GM18868 (cell line): Measurements from ENCODE around the gene SYCP2.

Experiments used
- ATAC-seq: cut with Tn5 transposase; IDR thresholded peaks from one replicate; pipeline ENCODE4 v1.9.1; 2021; ENCODE audit warnings: mild to moderate bottlenecking, moderate library complexity; ENCODE audit not compliant: unreplicated experiment

SYCP2 gene

DNA sequence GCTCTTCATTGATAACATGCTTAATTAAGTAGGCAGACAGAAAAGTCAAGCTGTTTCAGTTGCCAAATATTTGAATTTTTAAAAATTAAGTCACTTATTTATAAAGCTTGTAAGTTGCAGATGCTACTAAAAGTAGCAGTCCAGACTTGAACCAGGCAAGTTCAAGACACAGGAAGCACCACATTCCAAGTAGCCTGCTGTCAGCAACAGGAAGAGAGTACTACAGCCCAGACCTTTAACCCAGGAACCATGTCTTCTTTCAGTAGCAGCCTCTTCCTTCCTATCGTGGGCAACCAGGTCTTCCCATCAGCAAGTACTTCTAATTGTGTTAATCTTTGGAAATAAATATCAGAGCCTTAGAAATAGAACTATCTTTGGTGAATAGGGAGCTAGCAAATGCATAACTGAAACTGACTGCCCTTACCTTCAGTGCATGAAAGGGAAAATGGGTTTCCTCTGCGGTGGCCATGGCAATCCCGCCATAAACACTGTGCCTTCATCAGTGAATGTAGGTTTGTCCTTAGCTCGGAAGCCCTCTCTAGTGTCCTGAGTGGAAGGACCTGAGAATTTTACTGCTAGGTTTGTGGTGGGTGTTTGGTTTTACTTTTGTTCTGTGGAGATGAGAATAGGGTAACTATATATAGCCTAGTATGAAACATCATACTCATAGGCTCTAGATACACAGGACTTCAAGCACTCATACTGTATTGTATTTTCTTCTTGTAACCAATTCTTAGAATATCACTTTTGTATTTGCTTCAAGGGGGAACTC, 95.6 kb downstream of the SYCP2 start:
- peak; percentile 90 for ATAC-seq

DNA sequence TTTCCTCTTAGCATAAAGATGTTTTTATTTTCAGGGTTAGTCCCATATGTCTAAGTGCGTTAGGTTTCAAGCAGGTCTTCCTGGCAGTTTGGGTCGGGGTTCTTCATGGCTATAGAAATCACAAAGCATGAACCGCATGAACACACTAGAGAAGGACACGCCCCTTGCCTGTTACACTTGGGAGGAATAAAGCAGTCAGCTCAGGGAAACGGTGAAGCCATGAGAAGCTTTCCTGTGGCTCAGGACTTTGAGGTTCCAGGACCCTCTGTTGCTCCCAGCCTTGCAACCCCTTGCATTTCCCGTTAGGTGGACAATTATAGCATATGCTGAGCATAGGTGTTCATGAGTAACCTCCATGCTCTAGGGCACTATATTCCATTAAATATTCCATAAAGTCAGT, 96.7 kb downstream of the SYCP2 start:
- ATAC-seq: no peak

DNA sequence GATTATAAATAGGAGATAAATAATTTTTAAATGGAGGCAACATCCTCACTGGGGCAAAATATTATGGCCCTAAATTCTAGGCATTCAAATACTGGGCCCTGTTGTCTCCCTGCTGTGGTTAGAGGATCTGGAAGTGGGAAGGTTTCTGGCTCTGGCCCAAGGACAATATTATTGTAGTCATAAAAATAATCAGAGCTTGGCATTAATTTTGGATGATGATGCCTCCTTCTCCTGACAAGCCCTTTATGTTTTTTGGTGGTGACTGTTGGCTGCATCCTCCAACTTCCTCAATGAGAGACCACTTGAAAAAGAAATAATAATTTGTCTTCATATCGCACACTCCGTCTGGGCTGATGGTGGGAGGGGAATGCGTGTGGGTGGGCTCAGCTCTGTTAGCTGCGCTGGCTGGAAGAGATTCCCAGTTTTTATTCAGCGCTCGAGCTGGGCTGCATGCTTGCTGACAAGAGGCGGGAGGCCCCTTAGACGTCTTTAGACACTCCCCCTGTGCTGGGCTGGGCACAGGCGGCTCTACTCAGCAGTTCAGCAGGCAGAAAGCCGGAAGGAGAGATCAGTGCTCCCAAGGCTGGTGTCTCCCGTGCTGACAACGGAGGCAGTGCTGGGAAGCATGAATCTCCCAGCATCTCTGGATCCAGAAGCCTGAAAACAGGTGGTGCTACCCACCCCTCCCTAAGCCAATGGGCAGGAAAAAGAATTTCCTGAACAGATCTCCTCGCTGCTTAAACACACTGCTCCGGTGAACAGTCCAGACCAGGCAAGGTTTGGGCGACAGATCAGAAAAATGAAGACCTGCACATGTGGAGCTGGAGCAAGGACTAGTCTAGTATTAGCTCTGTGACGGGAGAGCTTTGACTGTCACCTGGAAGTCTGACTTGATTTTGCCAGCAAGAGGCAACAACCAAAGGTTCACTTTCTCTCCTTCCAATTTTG, 97.7 kb downstream of the SYCP2 start:
- no peak for ATAC-seq

DNA sequence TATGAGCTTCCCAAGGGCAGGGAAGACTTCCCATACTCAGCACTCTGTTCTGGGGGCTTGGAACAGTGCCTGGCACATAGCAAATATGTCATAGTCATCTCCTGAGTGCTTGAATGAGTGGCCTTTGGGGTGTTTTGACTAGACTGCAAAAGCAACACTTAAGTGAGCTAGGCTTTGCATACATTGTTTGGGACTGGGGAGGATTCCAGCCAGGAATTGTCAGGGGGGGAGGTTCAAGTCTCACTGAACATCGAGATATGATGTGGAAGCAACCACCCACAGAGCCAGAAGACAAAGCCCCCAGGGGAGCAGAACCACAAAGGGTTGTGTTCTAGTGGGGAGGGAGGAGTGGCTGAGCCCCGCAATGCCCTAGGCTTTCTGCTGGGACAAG, 98.4 kb downstream of the SYCP2 start:
- no peak for ATAC-seq

DNA sequence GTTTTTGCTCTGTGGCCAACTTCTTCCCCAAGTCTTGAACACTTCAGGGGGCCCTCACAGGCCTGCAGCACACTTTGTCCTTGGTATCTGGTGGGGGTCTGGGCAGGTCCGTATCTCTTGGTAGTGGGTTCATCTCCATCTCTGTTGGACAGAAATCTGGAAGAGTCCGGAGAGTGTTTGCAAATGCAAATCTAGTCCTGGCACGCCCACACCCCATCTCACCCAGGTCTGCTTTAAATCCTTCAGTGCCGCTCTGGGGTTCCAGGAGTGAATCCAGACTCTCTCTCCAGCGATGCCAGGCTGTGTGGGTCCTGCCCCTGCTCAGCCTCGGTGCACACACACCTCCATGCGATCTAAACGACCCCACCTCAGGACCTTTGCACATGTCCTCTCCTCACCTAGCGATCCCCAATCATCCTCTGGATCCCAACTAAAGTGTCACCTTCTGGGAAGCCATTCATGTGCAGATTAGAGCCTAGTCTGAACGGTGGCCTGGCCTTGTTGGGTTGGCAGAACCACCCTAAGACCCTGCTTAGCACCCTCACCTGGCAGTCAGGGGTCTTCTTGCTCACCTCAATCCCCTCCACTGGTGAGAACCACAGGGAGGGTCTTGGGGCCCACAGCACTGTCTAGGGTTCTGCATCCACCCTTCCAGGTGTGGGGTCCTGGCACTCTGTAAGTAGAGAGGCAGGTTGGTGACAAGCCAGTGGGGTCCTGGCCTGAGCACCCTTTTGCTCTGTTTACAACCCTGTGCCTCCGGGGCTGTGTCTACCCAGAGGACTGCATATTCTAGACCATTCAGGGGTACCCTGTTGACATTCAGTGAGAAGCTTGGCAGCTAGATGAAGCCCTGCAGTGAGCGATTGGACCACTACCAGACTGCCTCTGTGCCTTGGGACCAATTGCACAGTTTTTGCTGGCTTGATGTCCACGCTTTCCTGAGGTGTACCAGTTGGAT, 100.8 kb downstream of the SYCP2 start:
- no peak for ATAC-seq

DNA sequence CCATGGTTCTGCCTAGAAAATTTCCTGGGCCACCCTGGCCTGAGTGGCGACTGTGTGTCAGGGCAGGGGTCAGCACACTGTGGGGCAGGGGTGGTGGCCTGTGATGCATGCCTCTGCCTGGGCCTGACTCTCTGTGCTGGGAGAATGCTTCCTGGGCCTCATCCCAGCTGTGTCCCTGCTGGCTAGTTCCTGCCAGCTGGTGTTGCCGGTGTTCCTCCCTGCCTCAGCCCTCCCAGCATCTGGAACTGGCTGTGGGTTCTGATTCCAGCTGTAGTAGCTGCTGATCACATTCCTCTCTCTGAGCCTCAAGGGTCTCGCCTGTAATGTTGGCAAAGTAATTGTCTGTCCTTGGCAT, 101.5 kb downstream of the SYCP2 start:
- ATAC-seq: no peak

DNA sequence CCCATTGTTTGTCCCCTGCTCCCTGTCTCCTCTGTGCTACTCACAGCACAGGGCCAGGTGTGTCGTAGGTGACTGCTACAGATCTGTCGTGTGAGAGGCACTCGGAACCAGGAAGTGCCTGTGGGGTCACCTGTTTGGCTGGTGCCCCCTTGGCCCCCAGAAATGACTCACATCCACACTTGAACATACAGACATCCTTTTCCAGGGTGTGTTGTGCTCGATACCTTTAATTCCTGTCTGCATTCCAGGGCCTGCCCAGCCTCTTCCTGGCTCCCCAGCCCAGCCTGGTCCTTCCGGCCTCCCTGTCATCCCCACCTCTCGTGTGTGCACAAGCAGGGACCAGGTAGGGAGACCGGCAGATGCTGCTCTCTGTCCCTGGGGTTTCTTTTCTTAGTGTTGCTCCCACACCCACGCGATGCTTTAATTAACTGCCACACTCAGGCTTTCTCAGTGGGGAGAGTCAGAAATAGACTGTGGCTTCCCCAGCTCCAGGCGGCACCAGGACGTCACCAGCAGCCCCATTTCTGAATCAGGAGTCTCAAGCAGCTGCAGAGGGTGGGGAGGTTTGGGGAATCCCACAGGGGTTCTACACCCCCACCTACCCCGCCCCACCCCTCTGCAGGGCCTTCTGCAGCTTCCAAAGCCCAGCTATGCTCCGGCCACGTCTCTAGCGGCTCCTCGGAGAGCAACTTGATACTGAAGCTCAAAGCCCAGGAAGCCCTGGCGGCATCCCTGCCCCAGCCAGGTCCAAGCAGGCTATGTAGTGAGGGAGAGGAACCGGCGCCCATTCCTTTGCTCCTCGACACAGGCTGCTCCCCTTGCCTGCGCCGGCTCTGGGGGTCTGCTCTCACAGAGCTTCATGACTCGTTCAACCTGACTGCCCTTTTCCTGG, 102.2 kb downstream of the SYCP2 start:
- ATAC-seq: peak; percentile 45

DNA sequence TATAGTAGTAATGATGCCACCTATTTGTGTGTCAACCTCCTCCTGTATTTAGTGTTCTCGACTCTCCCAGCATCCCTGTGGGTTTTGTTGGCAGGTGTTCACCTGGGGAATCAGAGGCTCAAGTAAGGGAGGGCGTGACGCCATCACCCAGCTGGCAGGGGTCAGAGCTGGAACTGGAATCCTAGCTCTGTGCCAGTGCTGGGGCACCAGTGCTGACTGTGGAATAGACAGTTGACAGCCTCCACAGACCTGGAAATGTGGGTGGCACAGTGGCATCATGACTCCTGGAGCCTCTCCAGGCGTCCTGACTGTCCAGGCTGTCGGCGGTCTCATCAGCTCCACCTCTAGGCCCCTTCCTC, 102.8 kb downstream of the SYCP2 start:
- no peak for ATAC-seq

DNA sequence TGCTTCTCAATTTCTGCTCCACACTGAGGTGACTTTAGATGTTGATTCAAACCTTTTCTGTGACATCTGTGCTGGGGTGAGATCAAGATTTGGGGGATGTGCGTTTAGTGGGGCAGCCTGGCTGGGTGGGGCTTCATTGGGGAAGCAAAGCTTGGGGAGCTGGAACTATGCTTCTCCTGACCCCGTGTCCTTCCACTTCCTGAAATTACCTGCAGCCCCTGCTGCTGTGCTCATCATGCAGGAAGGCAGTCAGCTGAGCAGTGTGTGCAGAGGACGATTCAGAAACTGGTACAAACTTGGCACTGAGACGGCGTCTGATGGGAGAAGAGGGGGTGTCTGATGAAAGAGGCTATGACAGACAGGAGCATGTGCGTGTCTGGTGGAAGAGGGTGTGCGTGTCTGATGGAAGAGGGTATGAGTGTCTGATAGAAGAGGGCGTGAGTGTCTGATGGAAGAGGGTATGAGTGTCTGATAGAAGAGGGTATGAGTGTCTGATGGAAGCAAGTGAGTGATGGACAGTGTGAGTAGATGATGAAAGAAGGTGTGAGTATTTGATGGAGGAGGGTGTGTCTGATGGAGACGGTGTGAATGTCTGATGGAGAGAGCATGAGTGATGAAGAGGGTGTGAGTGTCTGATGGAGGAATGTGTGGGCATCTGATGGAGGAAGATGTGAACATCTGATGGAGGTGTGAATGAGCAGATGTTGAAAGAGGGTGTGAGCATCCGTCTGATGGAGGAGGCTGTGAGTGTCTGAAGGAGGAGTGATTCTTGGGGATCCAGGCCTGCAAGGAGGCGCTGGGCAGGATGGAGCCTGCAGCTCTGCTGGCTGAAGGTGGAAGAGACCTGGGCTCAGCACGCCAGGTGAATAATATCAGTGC, 103.4 kb downstream of the SYCP2 start:
- no peak for ATAC-seq

DNA sequence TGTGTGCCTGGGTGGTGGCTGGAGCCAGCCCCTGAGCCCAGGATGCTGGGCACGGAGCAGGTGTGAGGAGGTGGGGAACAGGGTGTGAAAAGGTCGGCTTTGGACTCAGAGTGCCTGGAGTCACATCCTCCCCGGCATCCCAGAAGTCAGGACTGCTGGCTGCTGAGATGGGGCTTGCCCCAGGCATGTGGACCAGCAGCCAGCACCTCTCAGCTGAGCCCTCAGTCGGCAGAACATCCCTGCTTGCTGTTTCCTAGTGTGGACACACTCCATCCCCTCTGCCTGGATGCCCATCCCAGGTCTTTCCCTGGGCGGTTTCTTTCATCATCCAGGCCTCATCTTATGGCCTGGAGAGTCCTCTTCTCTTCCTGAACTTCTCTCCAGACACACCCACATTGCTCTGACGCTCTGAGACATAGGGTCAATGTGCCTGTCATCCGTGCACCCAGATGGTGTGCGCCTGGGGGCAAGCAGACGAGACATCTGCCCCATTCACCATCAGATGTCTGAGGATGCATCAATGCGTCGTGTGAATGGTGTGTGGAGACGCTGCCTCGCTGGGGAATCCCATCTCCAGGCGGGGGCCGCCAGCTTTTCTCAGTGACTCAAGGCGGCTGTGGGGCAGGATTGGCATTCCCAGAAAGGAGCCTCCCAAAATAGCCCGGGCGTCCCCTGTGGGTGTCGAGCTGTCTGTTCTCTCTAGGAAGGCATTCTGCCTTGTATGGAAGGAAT, 104.2 kb downstream of the SYCP2 start:
- ATAC-seq: no peak

DNA sequence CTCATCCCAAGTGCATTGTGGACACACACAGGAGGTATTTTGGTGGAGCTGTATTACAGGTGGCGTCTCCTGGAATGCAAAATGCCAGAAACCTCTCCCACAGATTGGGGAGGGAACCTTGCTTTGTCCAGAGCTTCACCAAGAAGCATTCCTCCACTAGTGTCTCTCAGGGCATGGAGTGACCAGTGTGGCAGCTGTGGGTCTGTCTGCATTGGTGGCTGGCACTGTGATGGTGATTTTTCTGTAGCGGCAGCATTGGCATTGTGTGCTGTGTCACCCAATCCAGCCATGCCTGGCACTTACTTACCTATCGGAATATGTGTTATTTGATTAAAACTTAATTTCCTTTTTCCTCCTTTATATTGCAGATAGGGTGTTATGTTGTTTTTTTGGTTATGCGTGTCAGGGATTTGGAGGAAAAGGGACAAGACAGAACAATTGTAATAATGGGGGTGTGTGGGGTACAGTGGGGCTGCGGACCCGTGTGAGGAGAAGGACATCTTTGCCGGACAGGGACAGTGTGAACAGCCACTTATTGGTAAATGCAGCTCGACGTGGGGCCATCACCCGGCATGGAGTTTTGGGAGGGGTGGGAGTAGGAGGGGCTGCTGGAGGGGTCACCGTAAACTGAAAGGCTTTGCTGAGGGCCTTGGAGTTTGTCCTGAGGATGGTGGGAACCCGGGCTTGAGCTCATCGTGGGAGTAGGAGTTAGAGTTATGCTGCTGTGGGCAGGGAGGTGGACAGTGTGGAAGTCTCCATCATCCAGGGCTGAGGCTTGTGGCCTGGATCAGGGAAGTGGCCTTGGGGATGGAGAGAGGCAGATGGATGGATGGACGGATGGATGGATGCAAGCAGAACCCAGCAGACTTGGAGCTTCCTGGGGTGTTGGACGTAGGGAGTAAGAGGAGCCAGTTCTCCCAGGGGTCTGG, 105.0 kb downstream of the SYCP2 start:
- no peak for ATAC-seq

DNA sequence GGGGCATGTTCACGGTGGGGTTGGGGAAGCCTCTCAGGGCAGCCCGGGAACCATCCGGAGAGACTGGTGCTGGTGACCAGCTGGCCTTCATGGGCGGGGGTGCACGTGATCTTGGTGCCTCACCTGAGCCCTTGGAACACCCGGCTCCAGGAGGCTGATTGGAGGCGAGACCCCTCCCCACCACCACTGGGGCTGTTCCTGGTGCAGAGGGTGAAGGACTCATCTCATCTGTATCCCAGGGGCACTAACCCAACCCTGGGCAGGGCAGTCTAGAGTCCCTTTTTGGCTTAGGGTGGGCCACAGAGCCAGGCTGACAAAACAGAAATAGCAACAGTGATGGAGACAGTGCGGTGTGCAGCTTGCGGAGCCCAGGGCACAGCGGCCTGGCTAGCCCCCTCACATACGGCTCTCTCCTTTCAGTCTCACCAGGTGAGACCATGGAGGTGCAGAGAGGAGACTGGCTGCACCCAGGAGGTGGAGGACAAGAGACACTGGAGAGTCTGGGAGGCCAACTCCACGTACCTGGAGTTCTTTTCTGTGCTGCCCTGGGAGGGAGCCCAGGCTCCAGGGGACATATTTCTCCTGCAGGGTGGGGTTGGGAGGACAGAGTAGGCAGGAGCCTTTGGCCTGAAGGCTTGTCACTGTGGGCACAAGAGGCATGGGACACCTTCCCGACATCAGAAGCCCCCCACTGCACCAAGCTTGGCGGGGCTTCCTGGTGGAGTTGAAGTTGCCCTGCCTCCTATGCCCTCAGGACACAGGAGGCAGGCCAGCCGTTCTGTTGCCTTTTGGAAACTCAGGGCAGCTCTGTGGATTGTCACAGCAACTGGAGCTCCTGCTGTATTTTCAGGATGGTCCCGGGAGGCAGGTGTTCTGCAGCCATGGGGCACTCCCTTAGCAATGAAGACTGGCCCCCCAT, 106.0 kb downstream of the SYCP2 start:
- ATAC-seq: no peak

DNA sequence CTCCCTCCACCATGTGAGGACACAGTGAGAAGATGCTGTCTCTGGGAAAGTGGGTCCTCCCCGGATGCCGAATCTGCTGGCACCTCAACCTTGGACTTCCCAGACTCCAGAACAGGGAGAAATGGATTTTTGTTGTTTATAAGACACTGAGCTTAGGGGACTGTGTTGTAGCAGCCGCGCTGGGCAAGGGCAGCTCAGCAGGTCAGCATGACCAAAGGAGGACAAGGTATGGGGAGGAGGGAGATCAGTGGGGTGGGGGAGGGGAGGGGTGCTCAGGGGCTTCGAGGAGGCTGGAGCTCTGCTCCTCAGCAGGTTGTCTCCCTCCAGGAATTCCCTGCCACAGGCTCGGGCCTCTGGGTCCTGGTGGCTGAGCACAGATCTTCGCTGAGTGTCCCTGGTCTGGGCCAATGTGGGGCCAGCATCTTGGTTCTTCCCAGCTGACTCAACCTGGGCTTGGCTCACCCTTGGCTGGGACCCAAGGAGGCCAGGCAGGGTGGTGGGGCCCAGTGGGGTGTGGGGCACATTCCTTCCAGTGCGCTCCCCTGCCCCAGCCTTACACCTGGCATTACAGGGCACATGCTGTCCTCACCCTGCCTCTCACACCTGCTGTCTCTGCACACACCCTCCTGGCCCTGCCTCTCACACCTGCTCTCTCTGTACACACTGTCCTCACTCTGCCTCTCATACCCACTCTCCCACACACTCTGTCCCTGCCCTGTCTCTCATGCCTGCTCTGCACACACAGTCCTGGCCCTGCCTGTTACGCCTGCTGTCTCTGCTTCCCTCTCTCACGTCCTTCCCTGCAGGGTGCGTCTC, 107.3 kb downstream of the SYCP2 start:
- no peak for ATAC-seq

DNA sequence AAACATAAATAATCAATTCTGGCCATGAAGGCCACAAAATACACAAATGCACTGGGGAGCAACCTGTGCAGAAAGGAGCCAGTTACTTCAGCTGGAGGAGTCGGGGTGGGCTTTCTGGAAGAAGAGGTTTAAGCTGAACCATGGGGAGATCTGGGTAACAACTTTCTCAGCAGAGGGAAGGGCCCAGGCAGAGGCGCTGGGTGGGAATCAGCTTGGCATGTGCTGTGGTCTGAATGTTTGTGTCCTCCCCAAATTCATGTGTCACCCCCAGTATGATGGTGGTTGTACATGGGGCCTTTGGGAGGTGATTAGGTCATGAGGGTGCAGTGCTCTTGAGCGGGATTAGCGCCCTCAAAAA, 107.9 kb downstream of the SYCP2 start:
- no peak for ATAC-seq

DNA sequence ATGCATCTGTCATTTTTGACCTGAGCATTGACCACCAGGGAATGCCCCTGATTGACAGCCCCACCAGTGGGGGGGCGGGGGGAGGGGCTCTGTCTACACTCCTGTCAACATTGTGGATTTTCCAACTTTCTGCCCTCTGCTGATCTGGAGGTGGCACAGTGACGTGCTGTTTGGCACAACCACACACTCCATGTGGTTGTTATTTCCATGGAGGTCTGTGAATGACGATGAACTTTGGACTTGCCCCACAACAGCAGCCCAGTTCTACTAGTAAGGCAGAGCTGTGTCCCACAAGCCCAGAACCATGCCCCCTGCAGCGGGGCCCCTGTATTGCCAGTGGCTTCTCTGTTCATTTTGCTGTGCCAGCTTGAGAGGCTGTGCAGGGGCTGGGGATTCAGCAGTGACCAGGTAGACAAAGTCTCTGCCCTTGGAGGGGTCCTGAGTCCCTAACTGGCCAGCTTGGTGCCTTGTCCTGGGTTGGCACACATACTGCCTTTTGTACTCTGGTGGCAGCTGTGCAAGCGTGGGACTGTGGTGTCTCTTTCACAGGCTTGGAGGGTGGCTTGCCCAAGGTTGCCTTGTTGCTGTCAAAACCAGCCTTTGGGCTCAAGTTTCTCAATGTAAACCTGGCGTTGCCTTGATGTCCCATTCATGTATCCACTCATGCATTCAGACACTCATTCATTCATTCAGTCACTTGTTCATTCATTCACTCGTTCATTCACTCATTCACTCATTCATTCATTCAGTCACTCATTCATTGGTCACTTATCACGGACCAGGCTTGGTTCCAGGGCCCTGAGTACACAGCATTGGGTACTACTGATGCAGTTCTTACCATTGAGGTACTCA, 108.5 kb downstream of the SYCP2 start:
- no peak for ATAC-seq
